Gastroesophageal sphincter (tissue), 4 donors: ENCODE measurements around the gene RASSF5. TPM values are rescaled to one million over a fixed set of nuclear protein-coding genes. Genes with fewer than 3 reads are reported as not detected.

Experiments
- ATAC-seq: fragments of 150-250 bp; one replicate; pipeline ENCODE4 v1.9.1; 2016; ENCODE audit warnings: mild to moderate bottlenecking, moderate library complexity
- H3K27ac ChIP-seq, 4 donors: fragments of 200-600 bp; sonication (generic) in 3 of 4; 1 replicate in 3 of 4; 2 replicates in 1 of 4; pipeline ENCODE4 v1.5.1; 2016 to 2019
- H3K27me3 ChIP-seq: fragments of 200-600 bp; sonication (generic); one replicate; pipeline ENCODE4 v1.5.1; 2019
- H3K36me3 ChIP-seq, 2 donors: fragments of 200-600 bp; sonication (generic); one replicate each; pipeline ENCODE4 v1.5.1; 2019; ENCODE audit warnings: control low read depth in 1 of 2
- H3K4me1 ChIP-seq, 3 donors: fragments of 200-600 bp; sonication (generic); 1 replicate in 2 of 3; 2 replicates in 1 of 3; pipeline ENCODE4 v1.5.1; 2016 to 2019; ENCODE audit warnings: control low read depth in 2 of 3
- H3K4me3 ChIP-seq, 2 donors: fragments of 200-600 bp; sonication (generic); one replicate each; pipeline ENCODE4 v1.5.1; 2019; ENCODE audit warnings: mild to moderate bottlenecking in 1 of 2, moderate library complexity in 1 of 2
- H3K9me3 ChIP-seq, 3 donors: fragments of 200-600 bp; sonication (generic); one replicate each; pipeline ENCODE4 v1.5.1; 2017 to 2019; ENCODE audit warnings: control low read depth in 2 of 3
- EP300 ChIP-seq: sonication (generic); formaldehyde crosslinking; IDR thresholded peaks from one replicate; pipeline ENCODE4 v1.6.1; 2017; ENCODE audit warnings: antibody characterized with exemption, mild to moderate bottlenecking
- POLR2A ChIP-seq, 2 donors: fragments of 450-650 bp; IDR thresholded peaks; one replicate each; pipeline ENCODE4 v1.6.1; 2017; ENCODE audit warnings: antibody characterized with exemption in 2 of 2, mild to moderate bottlenecking in 2 of 2, moderate library complexity in 1 of 2
- POLR2AphosphoS5 ChIP-seq: sonication (generic); formaldehyde crosslinking; IDR thresholded peaks from one replicate; pipeline ENCODE4 v1.6.1; 2017; ENCODE audit warnings: antibody characterized with exemption
- whole genome bisulfite sequencing, 2 donors: methylation state at CpG; one replicate each; pipeline ENCODE4 v1.1.5; 2018; ENCODE audit warnings: low coverage in 1 of 2; 5-methylcytosine and 5-hydroxymethylcytosine counted together
- total RNA-seq, 4 donors: library from RNA; depleted of rRNA; stranded (reverse); fragments of >200 nt; gene quantifications; one replicate each; pipeline ENCODE4 v1.1.0, GENCODE V29; 2016
- TF ChIP-seq, protein P1 (sequence below), 4 experiments: fragments of 200-600 bp in 2 of 4; fragments of 450-650 bp in 2 of 4; sonication (generic) in 1 of 4; IDR thresholded peaks; one replicate each; pipeline ENCODE4 v1.5.1; 2017 to 2019; ENCODE audit warnings: antibody characterized with exemption in 4 of 4, mild to moderate bottlenecking in 2 of 4, moderate library complexity in 2 of 4

Gene RASSF5
- total RNA-seq, 4 donors from 2014 or later, result 6.2 to 23.3 (median 8.5) TPM

DNA sequence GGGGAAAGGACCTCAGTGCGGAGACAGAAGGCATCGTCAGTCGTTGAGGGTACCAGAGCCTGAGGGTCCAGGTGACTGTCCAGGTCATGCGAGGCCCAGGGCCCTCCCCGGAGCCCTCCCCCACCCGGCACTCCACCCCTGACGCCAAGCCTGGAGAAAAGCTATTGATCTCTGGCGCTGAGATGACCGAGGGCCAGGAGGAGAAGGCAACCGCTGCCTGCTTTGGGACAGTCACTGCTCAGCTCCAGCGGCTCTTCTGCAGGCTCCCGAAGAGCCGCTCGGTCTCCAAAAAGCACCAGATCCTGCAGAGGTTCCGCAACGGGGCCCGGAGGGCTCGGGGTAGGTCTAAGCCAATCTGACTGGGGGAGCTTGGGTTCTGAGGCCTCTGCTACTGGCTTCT is 10.9 kb downstream of the RASSF5 start:
- ATAC-seq, result no peak
- Histone ChIP-seq H3K9me3 (no peaks in the 10 kb centered on the region), H3K4me1 (peaks cover 0 to 15% (median 3%) of the 10 kb centered on the region in 3 donors), H3K27ac (no peak overlapping the region), H3K4me3 (no peak overlapping the region), H3K36me3 (no peaks in the 10 kb centered on the region), H3K27me3 (no peaks in the 10 kb centered on the region)
- TF ChIP-seq POLR2A (IDR thresholded peaks at IDR 0.05), result no peak
- TF ChIP-seq EP300, result no peak
- TF ChIP-seq, protein P1, sequence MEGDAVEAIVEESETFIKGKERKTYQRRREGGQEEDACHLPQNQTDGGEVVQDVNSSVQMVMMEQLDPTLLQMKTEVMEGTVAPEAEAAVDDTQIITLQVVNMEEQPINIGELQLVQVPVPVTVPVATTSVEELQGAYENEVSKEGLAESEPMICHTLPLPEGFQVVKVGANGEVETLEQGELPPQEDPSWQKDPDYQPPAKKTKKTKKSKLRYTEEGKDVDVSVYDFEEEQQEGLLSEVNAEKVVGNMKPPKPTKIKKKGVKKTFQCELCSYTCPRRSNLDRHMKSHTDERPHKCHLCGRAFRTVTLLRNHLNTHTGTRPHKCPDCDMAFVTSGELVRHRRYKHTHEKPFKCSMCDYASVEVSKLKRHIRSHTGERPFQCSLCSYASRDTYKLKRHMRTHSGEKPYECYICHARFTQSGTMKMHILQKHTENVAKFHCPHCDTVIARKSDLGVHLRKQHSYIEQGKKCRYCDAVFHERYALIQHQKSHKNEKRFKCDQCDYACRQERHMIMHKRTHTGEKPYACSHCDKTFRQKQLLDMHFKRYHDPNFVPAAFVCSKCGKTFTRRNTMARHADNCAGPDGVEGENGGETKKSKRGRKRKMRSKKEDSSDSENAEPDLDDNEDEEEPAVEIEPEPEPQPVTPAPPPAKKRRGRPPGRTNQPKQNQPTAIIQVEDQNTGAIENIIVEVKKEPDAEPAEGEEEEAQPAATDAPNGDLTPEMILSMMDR (IDR thresholded peaks at IDR 0.05), result no peak
- no peak for TF ChIP-seq POLR2AphosphoS5
- 74 to 100% methylated on average over 1 to 5 of the region's 18 CpGs for WGBS, 2 donors

DNA sequence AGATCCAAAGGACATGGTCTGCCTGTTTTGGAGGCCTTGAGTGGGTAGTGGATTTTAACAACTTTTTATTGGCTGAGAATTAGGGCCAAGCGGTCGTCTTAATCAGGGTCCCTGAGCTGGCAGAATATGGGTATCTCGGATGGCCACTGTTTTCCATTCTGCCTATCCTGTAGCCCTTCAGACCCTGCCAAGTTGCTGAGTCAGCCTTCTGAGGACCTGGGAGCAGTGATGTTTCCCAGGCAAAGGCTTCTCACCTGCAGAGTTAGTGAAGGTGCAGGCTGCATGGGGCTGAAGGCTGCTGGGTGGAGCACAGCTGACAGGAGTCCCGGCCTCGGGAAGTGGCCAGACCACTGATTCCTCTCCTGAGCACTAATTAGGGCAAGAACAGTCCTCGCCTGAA is 11.4 kb downstream of the RASSF5 start:
- Histone ChIP-seq H3K27me3 (no peaks in the 10 kb centered on the region), H3K9me3 (no peaks in the 10 kb centered on the region), H3K4me3 (no peak overlapping the region), H3K36me3 (no peaks in the 10 kb centered on the region), H3K4me1 (peaks cover 0 to 10% (median 0%) of the 10 kb centered on the region in 3 donors), H3K27ac (no peak overlapping the region)
- TF ChIP-seq, protein P1 (IDR thresholded peaks at IDR 0.05), result no peak
- no peak for TF ChIP-seq POLR2A (IDR thresholded peaks at IDR 0.05)
- 86% methylated on average over 2 of the region's 6 CpGs; no CpG with 5 or more reads in 1 of the 2 donors for WGBS, 2 donors
- ATAC-seq, result no peak

DNA sequence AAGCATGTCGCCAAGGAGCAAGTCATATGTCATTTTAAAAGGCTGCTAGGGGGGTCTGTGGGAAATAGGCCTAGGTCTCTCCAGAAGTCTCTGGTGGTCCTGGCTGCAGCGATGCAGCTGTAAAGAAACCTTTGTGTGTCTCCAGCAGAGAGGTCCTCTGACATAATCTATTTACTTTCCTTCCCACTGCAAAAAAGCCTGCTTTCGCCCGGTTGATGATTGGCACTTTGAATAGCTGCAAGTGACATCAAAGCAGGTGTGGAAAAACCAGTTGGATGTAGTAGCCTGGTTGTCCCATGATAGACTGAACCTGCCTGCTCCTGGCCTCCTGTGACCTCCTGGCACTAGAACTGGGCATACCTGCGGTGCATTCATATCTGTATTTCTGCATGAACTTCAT is 13.8 kb downstream of the RASSF5 start:
- ATAC-seq, result no peak
- H3K36me3 ChIP-seq, result no peaks in the 10 kb centered on the region
- no peak overlapping the region for H3K4me3 ChIP-seq
- H3K4me1 ChIP-seq, result no peaks in the 10 kb centered on the region
- H3K27me3 ChIP-seq, result no peaks in the 10 kb centered on the region
- no peaks in the 10 kb centered on the region for H3K9me3 ChIP-seq
- no peak for TF ChIP-seq POLR2A (IDR thresholded peaks at IDR 0.05)
- TF ChIP-seq EP300, result no peak
- TF ChIP-seq, protein P1 (IDR thresholded peaks at IDR 0.05), result no peak
- no peak for TF ChIP-seq POLR2AphosphoS5
- H3K27ac ChIP-seq, result no peak overlapping the region
- WGBS, 2 donors, result 81 to 86% methylated on average over 1 to 3 of the region's 5 CpGs

DNA sequence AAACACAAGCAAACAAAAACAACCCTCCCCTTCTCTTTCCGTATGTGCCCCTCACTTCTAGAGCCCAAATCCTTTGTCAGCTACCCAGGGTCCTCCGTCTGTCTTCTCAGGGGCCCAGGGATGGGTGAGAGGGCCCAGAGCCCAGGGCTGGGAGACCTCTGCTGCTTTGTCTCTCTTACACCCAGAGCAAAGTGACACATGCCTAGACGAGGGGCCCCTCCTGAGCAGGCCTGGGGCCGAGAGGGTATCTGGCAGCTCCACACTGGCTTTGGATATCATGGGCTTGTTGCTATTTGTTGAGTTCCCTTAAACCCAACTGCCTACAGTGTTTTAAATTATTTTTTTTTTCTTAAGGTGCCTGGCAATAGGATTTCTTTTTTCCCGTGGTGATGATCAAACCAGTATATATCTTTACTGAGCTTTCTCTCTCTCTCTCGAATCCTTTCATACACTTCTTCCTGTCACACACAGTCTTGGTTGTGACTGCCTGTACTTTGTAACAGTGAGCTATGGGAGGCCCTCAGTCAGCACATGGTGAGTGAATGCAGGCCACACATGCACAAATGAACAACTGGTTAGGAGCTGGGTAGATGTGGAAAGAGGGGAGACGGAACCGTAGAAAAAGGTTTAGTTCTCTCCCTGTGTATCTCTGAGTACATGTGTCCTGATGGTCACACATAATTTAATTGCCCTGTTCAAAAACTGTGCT is 14.5 kb downstream of the RASSF5 start:
- no peaks in the 10 kb centered on the region for H3K27me3 ChIP-seq
- no peak overlapping the region for H3K27ac ChIP-seq
- no peaks in the 10 kb centered on the region for H3K36me3 ChIP-seq
- TF ChIP-seq EP300 (no peak), POLR2A (IDR thresholded peaks at IDR 0.05) (no peak), POLR2AphosphoS5 (no peak)
- TF ChIP-seq, protein P1 (IDR thresholded peaks at IDR 0.05), result no peak
- WGBS, 2 donors, result 76 to 78% methylated on average over 6 to 7 of the region's 8 CpGs
- H3K4me3 ChIP-seq, result no peak overlapping the region
- no peaks in the 10 kb centered on the region for H3K4me1 ChIP-seq
- ATAC-seq, result no peak
- no peaks in the 10 kb centered on the region for H3K9me3 ChIP-seq

DNA sequence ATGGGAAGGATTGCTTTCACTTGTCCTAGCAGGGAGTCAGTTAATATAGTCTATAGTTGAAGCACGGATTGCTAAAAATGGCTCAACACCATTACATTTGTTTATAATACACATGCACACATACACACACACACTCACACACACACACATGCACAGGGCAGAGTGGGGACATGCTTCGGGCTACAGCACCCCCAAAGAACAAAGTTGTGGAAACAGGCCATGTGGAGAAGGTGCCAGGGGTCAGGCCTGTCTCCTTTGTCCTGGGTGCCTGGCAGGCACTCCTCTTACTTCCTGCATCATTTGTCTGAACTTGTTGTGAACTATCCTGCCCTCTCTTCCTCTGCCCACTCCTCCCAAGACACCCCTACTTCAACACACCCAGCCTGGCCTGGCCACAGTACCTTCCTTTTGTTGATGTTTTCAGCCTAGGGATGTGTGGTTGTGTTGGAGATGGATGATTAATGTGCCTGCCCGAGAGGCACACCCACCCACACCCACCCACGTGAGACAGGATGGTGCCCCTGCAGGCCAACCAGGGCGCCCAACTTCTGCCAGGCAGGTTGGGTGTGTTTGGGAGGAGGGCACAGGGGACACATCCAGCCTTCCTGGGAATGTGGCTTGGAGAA is 17.5 kb downstream of the RASSF5 start:
- Histone ChIP-seq H3K27ac (no peak overlapping the region), H3K36me3 (no peaks in the 10 kb centered on the region), H3K9me3 (no peaks in the 10 kb centered on the region), H3K27me3 (no peaks in the 10 kb centered on the region), H3K4me1 (no peaks in the 10 kb centered on the region), H3K4me3 (no peak overlapping the region)
- 92 to 100% methylated on average over 1 to 2 of the region's 5 CpGs for WGBS, 2 donors
- no peak for ATAC-seq
- TF ChIP-seq POLR2AphosphoS5, result no peak
- TF ChIP-seq, protein P1 (IDR thresholded peaks at IDR 0.05), result no peak
- TF ChIP-seq POLR2A (IDR thresholded peaks at IDR 0.05), result no peak
- no peak for TF ChIP-seq EP300
